Measurements from ENCODE around the gene CLIC4. TPM values are rescaled to one million over a fixed set of nuclear protein-coding genes. Genes with fewer than 3 reads are reported as not detected.

Gene CLIC4
- total and polyA plus RNA-seq, 2 experiments from 2014 or later = 92.5 to 308 TPM

- no peaks in the 10 kb centered on the region for H3K27me3 ChIP-seq (ENCODE audit: insufficient read depth)
- TF ChIP-seq CTCF (conservative IDR thresholded peaks at IDR 0.05; ENCODE audit: low read depth in 2 of 2) (0 out of 4 replicates have a peak, but pooled peaks of 1 of the 2 experiments have one; percentile 14), JUNB (IDR thresholded peaks at IDR 0.05; ENCODE audit: unreplicated experiment) (no peak)
- no peaks in the 10 kb centered on the region for H3F3A ChIP-seq (replicated peaks; ENCODE audit: low read depth)
- no peaks in the 10 kb centered on the region for H3K9me2 ChIP-seq (ENCODE audit: insufficient read depth)
- peak overlapping the region; percentile 87 for H2AFZ ChIP-seq
- H3K9me3 Mint-ChIP-seq = no peaks in the 10 kb centered on the region
- no peaks in the 10 kb centered on the region for H3K36me3 ChIP-seq (ENCODE audit: insufficient read depth)
- DNase-seq (ENCODE audit: low spot score) (peak; percentile 28), ATAC-seq (peak; percentile 41)
- no peak overlapping the region for H3K4me3 ChIP-seq
- H3K4me1 ChIP-seq (ENCODE audit: insufficient read depth) = 0 out of 2 replicates have a peak, but pooled peaks cover 9% of the 10 kb centered on the region
- H3K27me3 Mint-ChIP-seq (ENCODE audit: insufficient read depth, low read depth, poor library complexity) = peaks cover 16% of the 10 kb centered on the region
- peaks cover 14% of the 10 kb centered on the region for H3K4me1 Mint-ChIP-seq
- no peak overlapping the region for H3K27ac ChIP-seq (ENCODE audit: low read depth)
- H4K20me1 ChIP-seq (replicated peaks; ENCODE audit: insufficient read depth) = no peaks in the 10 kb centered on the region
- no peak overlapping the region; the same call in 2 of the 3 replicates for H3K4me3 Mint-ChIP-seq
- no peaks in the 10 kb centered on the region for H3K79me2 ChIP-seq (replicated peaks; ENCODE audit: insufficient read depth)
- H3K27ac Mint-ChIP-seq = no peak overlapping the region
- no peak overlapping the region for H3K4me2 ChIP-seq
- H3K36me3 Mint-ChIP-seq (ENCODE audit: low read depth) = no peaks in the 10 kb centered on the region
Observed at GRCh38 chr1:24861821-24862727, 116.8 kb downstream of the CLIC4 start.

GRCh38 chr1:24862775-24863483, 117.7 kb downstream of the CLIC4 start:
- H3K9me2 ChIP-seq (ENCODE audit: insufficient read depth) = no peaks in the 10 kb centered on the region
- Mint-ChIP-seq H3K4me1 (peaks cover 14% of the 10 kb centered on the region), H3K27me3 (ENCODE audit: insufficient read depth, low read depth, poor library complexity) (peaks cover 19% of the 10 kb centered on the region), H3K9me3 (no peaks in the 10 kb centered on the region), H3K4me3 (no peak overlapping the region; the same call in 2 of the 3 replicates), H3K36me3 (ENCODE audit: low read depth) (no peaks in the 10 kb centered on the region), H3K27ac (no peak overlapping the region)
- no peaks in the 10 kb centered on the region for H3K79me2 ChIP-seq (replicated peaks; ENCODE audit: insufficient read depth)
- H3F3A ChIP-seq (replicated peaks; ENCODE audit: low read depth) = no peaks in the 10 kb centered on the region
- no peak overlapping the region; the same call in 1 of the 2 replicates for H2AFZ ChIP-seq
- no peak overlapping the region for H3K27ac ChIP-seq (ENCODE audit: low read depth)
- no peak overlapping the region for H3K4me3 ChIP-seq
- H3K36me3 ChIP-seq (ENCODE audit: insufficient read depth) = no peaks in the 10 kb centered on the region
- no peaks in the 10 kb centered on the region for H3K27me3 ChIP-seq (ENCODE audit: insufficient read depth)
- H4K20me1 ChIP-seq (replicated peaks; ENCODE audit: insufficient read depth) = no peaks in the 10 kb centered on the region
- no peak overlapping the region for H3K4me2 ChIP-seq
- 0 out of 2 replicates have a peak, but pooled peaks cover 9% of the 10 kb centered on the region for H3K4me1 ChIP-seq (ENCODE audit: insufficient read depth)
- DNase-seq (ENCODE audit: low spot score) = no peak
- ATAC-seq = no peak
- TF ChIP-seq EZH2phosphoT487 (IDR thresholded peaks at IDR 0.05; ENCODE audit: unreplicated experiment) (no peak), POLR2AphosphoS5 (IDR thresholded peaks at IDR 0.05; ENCODE audit: low read depth) (no peak), CTCF (conservative IDR thresholded peaks at IDR 0.05; ENCODE audit: low read depth in 2 of 2) (no peak), ZNF462 (CRISPR knock-in tag; IDR thresholded peaks at IDR 0.05) (no peak), ZNF331 (CRISPR knock-in tag; IDR thresholded peaks at IDR 0.05; ENCODE audit: low read depth) (no peak), STAT1 (IDR thresholded peaks at IDR 0.05; ENCODE audit: unreplicated experiment) (no peak), EZH2 (IDR thresholded peaks at IDR 0.05; ENCODE audit: low read depth, unreplicated experiment) (no peak)

Data from GM23338 (cell line).